ENCODE measurements around the gene UQCC5.

UQCC5 gene

DNA sequence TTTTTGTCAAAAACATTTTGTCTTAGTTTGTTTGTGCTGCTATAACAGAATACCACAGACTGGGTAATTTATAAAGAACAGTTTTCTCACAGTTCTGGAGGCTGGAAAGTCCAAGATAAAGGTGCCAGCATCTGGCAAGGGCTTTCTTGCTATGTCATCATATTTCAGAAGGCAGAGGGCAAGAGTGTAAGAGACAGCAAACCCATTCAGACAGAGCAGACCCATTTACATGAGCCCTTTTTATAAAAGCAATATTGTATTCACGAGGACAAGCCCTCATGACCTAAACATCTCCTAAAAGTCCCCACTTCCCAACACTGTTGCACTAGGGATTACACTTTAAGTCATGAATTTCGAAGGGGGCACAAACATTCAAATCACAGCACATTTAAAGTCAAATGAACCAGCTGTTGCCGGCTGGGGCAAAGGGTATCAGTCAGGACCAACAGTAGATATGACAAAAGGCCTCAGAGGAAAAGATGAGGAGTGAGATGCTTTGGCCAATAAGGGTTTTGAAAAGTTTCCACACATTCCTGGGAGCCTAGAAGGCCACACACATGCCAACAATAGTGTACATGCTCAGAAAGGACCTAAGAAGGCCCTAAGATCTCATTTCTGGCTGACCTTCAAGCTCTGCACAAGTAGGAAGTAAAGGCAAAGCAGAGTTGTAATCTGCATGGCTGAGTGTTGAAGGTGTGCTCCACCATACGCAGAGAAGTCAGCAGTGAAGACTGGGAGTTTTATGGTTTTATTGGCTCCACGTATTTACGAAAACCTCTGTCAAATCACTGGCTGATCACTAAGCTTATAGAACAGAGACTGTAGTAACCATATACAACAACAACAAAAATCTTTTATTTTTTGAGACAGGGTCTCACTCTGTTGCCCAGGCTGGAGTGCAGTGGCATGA, 37.9 kb downstream of the UQCC5 start:
- no peak for DNase-seq
